Limb (tissue), 2 donors: Measurements from ENCODE around the gene FIS1.
"Not testable (repeated sequence)": the region's sequence is repeated elsewhere in the genome, so short reads cannot be mapped to it uniquely, and the experiment has no call there.

ENCODE experiments used
- DNase-seq, 2 donors: peaks; one replicate each; pipeline ENCODE4 v3.0.0-alpha.2; 2016; ENCODE audit errors: extremely low spot score in 2 of 2

The FIS1 gene

DNA sequence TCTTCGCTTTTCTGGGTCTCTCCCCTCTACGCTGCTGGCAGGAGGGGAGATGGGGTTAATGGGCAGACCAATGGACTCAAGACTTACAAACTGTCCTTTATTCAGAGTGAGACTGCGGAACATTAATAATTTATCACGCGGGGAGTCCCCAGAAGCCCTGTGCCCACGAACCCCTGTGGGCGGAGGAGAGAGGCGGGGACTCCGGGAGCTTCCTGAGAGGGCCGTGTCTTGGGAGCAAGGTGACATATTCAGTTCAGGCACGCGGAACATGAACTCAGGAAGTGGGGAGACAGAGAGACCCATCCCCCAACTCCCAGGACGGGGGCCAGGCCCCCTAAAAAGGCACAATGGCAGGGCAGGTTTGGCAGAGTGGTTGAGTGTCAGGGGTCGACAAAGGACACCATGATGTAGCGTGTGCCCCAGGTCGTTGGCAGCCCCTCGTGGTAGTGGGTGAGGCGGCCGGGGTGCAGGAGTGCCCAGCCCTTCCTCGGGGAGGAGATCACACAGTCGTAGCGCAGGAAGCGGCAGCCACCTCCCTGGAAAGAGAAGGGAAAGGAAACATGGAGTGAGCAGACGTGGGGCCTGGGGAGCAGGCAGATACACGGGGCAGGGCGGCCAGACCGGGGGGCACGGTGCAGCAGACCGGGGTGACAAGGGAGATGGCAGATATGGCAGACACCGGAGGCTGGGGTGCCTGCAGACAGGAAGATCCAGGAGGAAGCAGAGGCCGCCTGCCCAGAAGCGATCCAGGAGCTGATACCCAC is 38.8 kb downstream of the FIS1 start:
- no peak for DNase-seq

DNA sequence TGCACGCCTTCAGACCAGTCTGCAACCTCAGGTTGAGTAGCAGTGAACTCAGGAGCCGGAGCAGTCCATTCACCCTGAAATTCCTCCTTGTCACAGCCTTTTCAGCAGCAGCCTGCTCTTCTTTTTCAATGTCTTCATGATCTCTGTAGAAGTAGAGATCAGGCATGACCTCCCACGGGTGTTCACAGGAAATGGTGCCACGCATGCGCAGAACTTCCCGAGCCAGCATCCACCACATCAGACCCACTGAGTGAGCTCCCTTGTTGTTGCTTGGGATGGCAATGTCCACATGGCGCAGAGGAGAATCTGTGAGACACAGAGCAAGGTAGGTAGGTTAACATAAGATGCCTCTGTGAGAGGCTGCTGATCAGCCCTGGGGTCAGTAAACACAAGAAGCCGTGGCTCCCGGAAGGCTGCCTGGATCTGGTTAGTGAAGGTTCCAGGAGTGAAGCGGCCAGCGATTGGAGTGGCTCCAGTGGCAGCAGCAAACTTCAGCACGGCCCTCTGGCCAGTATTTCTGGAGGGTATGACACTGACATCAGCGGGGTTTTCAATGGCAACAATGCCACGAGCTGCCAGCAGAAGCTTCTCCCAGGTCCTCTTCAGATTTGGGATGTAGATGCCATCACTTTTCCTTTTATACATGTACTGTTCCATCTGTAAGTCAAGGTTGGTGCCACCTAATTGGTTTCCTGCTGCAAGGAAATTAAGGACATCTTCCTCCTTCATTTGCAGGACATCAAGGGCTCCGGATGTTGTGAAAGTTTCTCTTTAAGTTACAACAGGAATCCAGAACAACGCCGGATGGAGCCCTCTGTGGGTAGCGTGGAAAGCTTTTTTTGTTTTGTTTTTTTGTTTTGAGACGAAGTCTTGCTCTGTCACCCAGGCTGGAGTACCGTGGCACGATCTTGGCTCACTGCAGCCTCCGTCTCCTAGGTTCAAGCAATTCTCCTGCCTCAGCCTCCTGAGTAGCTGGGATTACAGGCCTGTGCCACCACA is 40.8 kb downstream of the FIS1 start:
- DNase-seq, result not testable (repeated sequence)

- DNase-seq, result no peak
Observed at GRCh38 chr7:101202603-101202918, 42.3 kb downstream of the FIS1 start.

DNA sequence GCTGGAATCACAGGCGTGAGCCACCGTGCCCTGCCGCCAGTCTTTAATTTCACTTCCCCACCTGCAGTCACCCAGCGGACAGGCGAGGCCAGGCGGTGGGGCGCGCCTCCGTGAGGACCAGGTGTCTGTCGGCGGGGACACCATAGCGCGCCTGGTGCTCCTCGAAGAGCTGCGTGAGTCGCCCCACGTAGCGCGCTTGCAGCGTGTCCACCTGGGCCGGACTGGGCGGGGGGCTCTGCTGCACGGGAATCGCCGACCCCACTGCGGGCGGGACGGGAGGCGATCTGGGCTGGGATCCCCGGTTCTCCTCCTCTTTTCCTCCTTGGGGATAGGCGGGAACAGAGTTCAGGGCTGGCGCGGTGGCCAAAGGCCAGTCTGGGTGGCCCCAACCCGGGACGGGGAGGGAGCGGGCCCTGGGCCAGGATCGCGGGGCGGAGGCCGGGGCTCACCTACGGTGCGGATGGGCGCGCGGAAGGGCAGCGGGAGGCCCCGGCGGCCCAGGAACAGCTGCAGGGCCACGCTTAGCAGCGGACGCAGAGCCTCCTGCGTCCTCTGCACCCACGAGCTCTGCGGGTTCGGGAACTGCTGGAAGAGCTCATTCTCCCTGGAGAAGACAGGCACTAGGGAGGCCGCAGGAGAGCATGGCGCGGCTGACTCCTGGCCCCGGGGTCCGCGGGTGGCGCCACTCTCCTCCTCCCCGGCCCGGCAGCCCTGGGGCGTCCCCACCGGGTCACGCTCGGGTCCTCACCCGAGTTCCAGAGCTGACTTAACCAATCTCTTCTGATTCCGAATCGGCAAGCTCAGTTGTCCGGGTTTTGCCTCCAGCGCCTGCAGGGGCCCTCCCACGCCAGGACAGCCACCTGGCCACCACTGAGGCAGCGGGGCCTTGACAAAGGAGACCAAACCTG is 42.9 kb downstream of the FIS1 start:
- no peak for DNase-seq

DNA sequence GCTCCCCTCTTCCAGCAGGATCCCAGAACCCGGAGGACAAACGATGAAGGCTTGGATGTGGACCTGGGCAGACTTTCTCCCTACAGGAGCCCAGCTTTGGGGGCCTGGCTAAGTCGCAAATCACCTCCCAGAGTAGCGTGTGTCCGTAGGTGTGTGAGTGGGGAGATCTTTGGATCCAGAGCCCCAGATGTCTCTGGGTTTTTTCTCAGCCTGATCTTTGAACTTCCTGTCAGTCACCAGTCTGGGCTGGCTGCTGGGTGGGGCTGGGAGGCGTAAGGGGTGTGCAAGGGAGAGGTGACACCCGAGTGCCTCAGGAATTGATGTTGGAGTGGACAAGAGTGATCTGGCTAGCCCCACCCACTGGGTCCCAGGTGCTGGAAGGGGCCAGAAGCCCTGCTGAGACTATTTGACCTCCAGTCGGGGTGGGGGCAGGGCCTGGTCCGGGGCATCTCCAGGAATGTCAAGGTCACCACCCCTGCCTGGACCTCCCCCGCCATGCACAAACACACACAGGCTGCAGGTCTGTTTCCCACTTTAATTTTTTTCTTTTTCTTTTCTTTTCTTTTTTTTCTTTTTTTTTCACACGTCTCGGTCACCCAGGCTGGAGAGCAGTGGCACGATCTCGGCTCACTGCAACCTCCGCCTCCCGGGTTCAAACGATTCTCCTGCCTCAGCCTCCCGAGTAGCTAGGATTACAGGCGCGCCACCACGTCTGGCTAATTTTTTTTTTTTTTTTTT is 43.9 kb downstream of the FIS1 start, which contains the start of gene MOGAT3:
MOGAT3 (minus strand) TSS at position 175 of the 738 bp plus-strand sequence. CDS start 182 bp downstream, outside the sequence.
- DNase-seq, result no peak

GRCh38 chr7:101200504-101200861 is 44.4 kb downstream of the FIS1 start:
- no peak for DNase-seq

- DNase-seq, result not testable (repeated sequence)
Observed at GRCh38 chr7:101199522-101199921, 45.4 kb downstream of the FIS1 start.

GRCh38 chr7:101198476-101198875 is 46.4 kb downstream of the FIS1 start:
- no peak for DNase-seq

GRCh38 chr7:101197991-101198390 is 46.9 kb downstream of the FIS1 start:
- no peak for DNase-seq

- no peak for DNase-seq
Observed at GRCh38 chr7:101195884-101196283, 49.0 kb downstream of the FIS1 start.
